ENCODE results near the gene PSEN1.

Gene PSEN1

DNA sequence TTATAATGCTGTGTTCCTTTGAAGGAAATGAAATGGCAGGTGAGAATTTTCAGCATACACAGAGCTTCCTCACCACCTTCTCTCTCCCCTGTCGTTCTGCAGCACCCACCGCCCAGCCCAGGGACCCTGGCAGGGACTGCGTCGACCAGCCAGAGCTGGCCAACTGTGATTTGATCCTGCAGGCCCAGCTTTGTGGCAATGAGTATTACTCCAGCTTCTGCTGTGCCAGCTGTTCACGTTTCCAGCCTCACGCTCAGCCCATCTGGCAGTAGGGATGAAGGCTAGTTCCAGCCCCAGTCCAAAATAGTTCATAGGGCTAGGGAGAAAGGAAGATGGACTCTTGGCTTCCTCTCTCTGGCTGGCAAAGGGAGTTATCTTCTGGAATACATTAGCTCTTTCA, 136.1 kb downstream of the PSEN1 start:
- no peak for DNase-seq (ENCODE audit: extremely low read depth, low read depth)
- TF ChIP-seq CTCF (IDR thresholded peaks at IDR 0.05; ENCODE audit: low read depth, low read length) = no peak

All from AG09319 (cell line).